Smooth muscle cell (in vitro differentiated cells): Measurements from ENCODE around the gene PTPRT. TPM values are rescaled to one million over a fixed set of nuclear protein-coding genes. Genes with fewer than 3 reads are reported as not detected.

Experiments used
- DNase-seq: peaks from one replicate; lab custom pipeline; 2025; ENCODE audit not compliant: unreplicated experiment; lab: John Stamatoyannopoulos, UW
- H2AFZ ChIP-seq: fragments of 200-600 bp; sonication (generic); 2 replicates; pipeline ENCODE4 v1.6.0; 2016; ENCODE audit warnings: antibody characterized with exemption, low read depth, mild to moderate bottlenecking
- H3F3A ChIP-seq: fragments of 200-600 bp; sonication (generic); 2 replicates; pipeline ENCODE4 v1.6.0; 2017; ENCODE audit warnings: antibody characterized with exemption, low read depth
- H3K27ac ChIP-seq: fragments of 200-600 bp; sonication (generic); 2 replicates; pipeline ENCODE4 v1.5.1; 2016; ENCODE audit warnings: low read depth, mild to moderate bottlenecking
- H3K27me3 ChIP-seq: fragments of 200-600 bp; sonication (generic); 2 replicates; pipeline ENCODE4 v1.6.1; 2016; ENCODE audit warnings: low read depth, mild to moderate bottlenecking
- H3K36me3 ChIP-seq: fragments of 200-600 bp; sonication (generic); 2 replicates; pipeline ENCODE4 v1.5.1; 2016; ENCODE audit warnings: low read depth
- H3K4me1 ChIP-seq: fragments of 200-600 bp; sonication (generic); 2 replicates; pipeline ENCODE4 v1.5.1; 2016; ENCODE audit warnings: low read depth
- H3K4me2 ChIP-seq: fragments of 200-600 bp; sonication (generic); 2 replicates; pipeline ENCODE4 v1.6.0; 2016; ENCODE audit warnings: mild to moderate bottlenecking
- H3K4me3 ChIP-seq: fragments of 200-600 bp; sonication (generic); 2 replicates; pipeline ENCODE4 v1.5.1; 2016; ENCODE audit warnings: mild to moderate bottlenecking
- H3K79me2 ChIP-seq: fragments of 200-600 bp; sonication (generic); 2 replicates; pipeline ENCODE4 v1.6.0; 2016; ENCODE audit warnings: low read depth, mild to moderate bottlenecking
- H3K9ac ChIP-seq: fragments of 200-600 bp; sonication (generic); 2 replicates; pipeline ENCODE4 v1.6.0; 2016; ENCODE audit warnings: low read depth
- H3K9me3 ChIP-seq: fragments of 200-600 bp; sonication (generic); replicated peaks from 2 replicates; pipeline ENCODE4 v1.5.1; 2016; ENCODE audit warnings: low read depth
- H4K20me1 ChIP-seq: fragments of 200-600 bp; sonication (generic); 2 replicates; pipeline ENCODE4 v1.6.0; 2016; ENCODE audit warnings: low read depth
- WGBS: methylation state at CpG from one replicate; pipeline ENCODE4 v1.1.7; 2016; ENCODE audit warnings: low lambda C conversion rate; 5-methylcytosine and 5-hydroxymethylcytosine counted together
- polyA plus RNA-seq: library from polyadenylated mRNA; unstranded; fragments of >200 nt; fragmentation: Nextera tagmentation; extraction: Ambion mirVana; gene quantifications from 2 replicates; pipeline ENCODE4 v1.2.1, GENCODE V29; 2016
- total RNA-seq: library from RNA; depleted of rRNA; stranded (reverse); fragments of >200 nt; gene quantifications from 2 replicates; pipeline ENCODE4 v1.2.3, GENCODE V29; 2014
- TF ChIP-seq, protein P1 (sequence below): fragments of 200-600 bp; sonication (generic); IDR thresholded peaks from 2 replicates; pipeline ENCODE4 v1.5.1; 2017; ENCODE audit warnings: borderline replicate concordance, mild to moderate bottlenecking, antibody characterized with exemption; ENCODE audit not compliant: insufficient read depth, poor library complexity, severe bottlenecking

PTPRT gene
- total and polyA plus RNA-seq, 2 experiments from 2014 or later: 0.99 to 2.1 TPM

DNA sequence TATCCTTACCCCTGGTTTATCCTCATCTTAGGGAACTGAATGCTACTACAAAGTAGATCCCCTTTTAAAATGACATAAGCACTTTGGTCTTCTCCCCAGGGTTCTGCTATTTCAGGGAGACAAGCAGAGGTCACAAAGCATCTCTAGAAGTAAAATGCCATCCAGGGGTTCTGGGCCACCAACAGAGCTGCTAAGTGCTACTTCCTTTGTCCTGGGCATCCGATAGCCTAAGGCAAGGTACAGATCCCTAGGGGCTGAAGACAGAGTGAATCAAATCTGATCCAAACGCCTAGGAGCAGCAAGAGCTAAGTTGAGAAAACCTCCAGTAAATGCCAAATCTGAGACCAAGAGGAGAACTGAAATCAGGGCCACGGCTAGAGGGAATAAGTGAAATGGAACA is 161.2 kb downstream of the PTPRT start:
- Histone ChIP-seq H3K4me1 (no peaks in the 10 kb centered on the region), H3K9ac (no peak overlapping the region), H3K9me3 (no peaks in the 10 kb centered on the region), H3K36me3 (no peaks in the 10 kb centered on the region), H4K20me1 (no peaks in the 10 kb centered on the region), H2AFZ (no peak overlapping the region), H3K4me2 (no peak overlapping the region), H3K27me3 (no peaks in the 10 kb centered on the region), H3F3A (no peaks in the 10 kb centered on the region), H3K4me3 (no peak overlapping the region), H3K79me2 (no peaks in the 10 kb centered on the region), H3K27ac (no peak overlapping the region)
- TF ChIP-seq, protein P1, sequence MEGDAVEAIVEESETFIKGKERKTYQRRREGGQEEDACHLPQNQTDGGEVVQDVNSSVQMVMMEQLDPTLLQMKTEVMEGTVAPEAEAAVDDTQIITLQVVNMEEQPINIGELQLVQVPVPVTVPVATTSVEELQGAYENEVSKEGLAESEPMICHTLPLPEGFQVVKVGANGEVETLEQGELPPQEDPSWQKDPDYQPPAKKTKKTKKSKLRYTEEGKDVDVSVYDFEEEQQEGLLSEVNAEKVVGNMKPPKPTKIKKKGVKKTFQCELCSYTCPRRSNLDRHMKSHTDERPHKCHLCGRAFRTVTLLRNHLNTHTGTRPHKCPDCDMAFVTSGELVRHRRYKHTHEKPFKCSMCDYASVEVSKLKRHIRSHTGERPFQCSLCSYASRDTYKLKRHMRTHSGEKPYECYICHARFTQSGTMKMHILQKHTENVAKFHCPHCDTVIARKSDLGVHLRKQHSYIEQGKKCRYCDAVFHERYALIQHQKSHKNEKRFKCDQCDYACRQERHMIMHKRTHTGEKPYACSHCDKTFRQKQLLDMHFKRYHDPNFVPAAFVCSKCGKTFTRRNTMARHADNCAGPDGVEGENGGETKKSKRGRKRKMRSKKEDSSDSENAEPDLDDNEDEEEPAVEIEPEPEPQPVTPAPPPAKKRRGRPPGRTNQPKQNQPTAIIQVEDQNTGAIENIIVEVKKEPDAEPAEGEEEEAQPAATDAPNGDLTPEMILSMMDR: no peak
- no peak for DNase-seq
- 60% methylated on average over 3 of the region's 3 CpGs for WGBS

- Histone ChIP-seq H3K4me2 (no peak overlapping the region), H3K4me3 (no peak overlapping the region), H4K20me1 (no peaks in the 10 kb centered on the region), H3K9ac (no peak overlapping the region), H3F3A (no peaks in the 10 kb centered on the region), H3K9me3 (no peaks in the 10 kb centered on the region), H2AFZ (no peak overlapping the region), H3K79me2 (no peaks in the 10 kb centered on the region), H3K27ac (no peak overlapping the region), H3K4me1 (no peaks in the 10 kb centered on the region), H3K36me3 (no peaks in the 10 kb centered on the region), H3K27me3 (no peaks in the 10 kb centered on the region)
- no peak for DNase-seq
- TF ChIP-seq, protein P1: no peak
- WGBS: 72% methylated on average over 3 of the region's 3 CpGs
Measured at GRCh38 chr20:43023836-43024235, 165.9 kb downstream of the PTPRT start.

DNA sequence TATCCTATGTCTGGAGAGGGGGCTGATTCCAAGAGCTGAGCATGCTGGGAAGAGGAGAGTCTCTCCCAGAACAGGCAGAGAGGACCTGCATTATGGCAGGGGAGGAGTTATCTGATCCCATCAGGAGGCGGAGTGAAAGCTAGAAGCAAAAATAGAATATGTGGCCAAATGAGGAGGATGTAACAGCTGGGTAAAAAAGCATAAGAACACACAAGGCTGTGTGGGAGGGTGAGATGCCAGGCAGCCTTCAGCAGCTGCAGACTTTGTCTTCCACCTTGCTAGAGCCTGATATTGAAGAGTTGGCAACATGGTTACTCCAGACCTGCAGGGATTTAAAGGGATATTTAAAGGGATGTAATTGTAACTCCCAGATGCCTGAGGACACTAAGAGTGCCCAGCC is 167.1 kb downstream of the PTPRT start:
- no peak for DNase-seq
- Histone ChIP-seq H3K4me2 (no peak overlapping the region), H3F3A (no peaks in the 10 kb centered on the region), H3K4me3 (no peak overlapping the region), H3K4me1 (no peaks in the 10 kb centered on the region), H4K20me1 (no peaks in the 10 kb centered on the region), H3K79me2 (no peaks in the 10 kb centered on the region), H3K27me3 (no peaks in the 10 kb centered on the region), H2AFZ (no peak overlapping the region), H3K36me3 (no peaks in the 10 kb centered on the region), H3K9me3 (no peaks in the 10 kb centered on the region), H3K9ac (no peak overlapping the region), H3K27ac (no peak overlapping the region)
- 88% methylated on average over 1 of the region's 1 CpG for WGBS
- TF ChIP-seq, protein P1: no peak

DNA sequence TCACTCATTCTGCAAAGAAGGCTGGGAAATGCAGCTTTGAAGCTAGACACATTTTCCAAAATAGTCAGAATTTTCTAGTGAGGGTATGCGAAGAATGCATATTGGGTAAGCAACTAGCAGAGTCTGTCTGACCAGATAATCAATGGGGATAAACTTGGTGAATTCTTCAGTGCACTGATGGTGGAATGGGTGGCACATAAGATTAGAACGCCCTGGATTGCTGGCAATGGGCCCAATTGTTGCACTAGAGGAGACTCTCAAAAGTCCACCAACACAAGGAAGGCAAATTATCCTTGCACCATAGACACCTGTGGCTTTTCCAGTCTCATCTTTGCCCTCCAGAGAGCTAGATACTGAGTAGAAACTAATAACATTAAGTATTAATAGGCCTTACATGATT is 167.6 kb downstream of the PTPRT start:
- Histone ChIP-seq H3F3A (no peaks in the 10 kb centered on the region), H3K4me2 (no peak overlapping the region), H2AFZ (peak overlapping the region; percentile 21), H3K79me2 (no peaks in the 10 kb centered on the region), H3K9me3 (no peaks in the 10 kb centered on the region), H3K27ac (no peak overlapping the region), H3K4me3 (no peak overlapping the region), H3K36me3 (no peaks in the 10 kb centered on the region), H3K9ac (no peak overlapping the region), H4K20me1 (no peaks in the 10 kb centered on the region), H3K27me3 (no peaks in the 10 kb centered on the region), H3K4me1 (no peaks in the 10 kb centered on the region)
- TF ChIP-seq, protein P1: no peak
- 72% methylated on average over 2 of the region's 2 CpGs for WGBS
- no peak for DNase-seq
